Panc1 (cell line): ENCODE results near the gene ZNF644.

Experiments used
- CTCF ChIP-seq: fragments of 450-650 bp; IDR thresholded peaks from 2 replicates; pipeline ENCODE4 v1.5.1; 2017; ENCODE audit warnings: mild to moderate bottlenecking
- TCF7L2 ChIP-seq: IDR thresholded peaks from 2 replicates; pipeline ENCODE4 v1.6.1; 2011; ENCODE audit warnings: mild to moderate bottlenecking, low read depth, low read length, inconsistent platforms

- TF ChIP-seq CTCF (no peak), TCF7L2 (no peak)
Measured at GRCh38 chr1:90989302-90989701, 32.5 kb downstream of the ZNF644 start.
